H9 (cell line): Measurements from ENCODE around the gene COL9A2. TPM values are rescaled to one million over a fixed set of nuclear protein-coding genes. Genes with fewer than 3 reads are reported as not detected.

ENCODE experiments used
- DNase-seq: peaks from one replicate; pipeline ENCODE4 v3.0.0-alpha.2; 2017
- H2AFZ ChIP-seq: one replicate; pipeline ENCODE4 v1.6.1; 2013; ENCODE audit warnings: mild to moderate bottlenecking, low read length, control low read depth, moderate library complexity
- H2AK5ac ChIP-seq: 2 replicates; pipeline ENCODE4 v1.6.1; 2013; ENCODE audit warnings: low read length, control low read depth, mixed read lengths; ENCODE audit not compliant: insufficient read length
- H2BK120ac ChIP-seq: one replicate; pipeline ENCODE4 v1.6.1; 2013; ENCODE audit warnings: low read depth, mild to moderate bottlenecking, low read length, control low read depth, inconsistent platforms; ENCODE audit not compliant: poor library complexity, severe bottlenecking
- H2BK12ac ChIP-seq: 2 replicates; pipeline ENCODE4 v1.6.1; 2013; ENCODE audit warnings: low read length, control low read depth, mixed read lengths, low read depth; ENCODE audit not compliant: insufficient read length
- H2BK15ac ChIP-seq: 2 replicates; pipeline ENCODE4 v1.6.1; 2013; ENCODE audit warnings: low read depth, low read length, control low read depth
- H2BK20ac ChIP-seq: one replicate; pipeline ENCODE4 v1.6.1; 2013; ENCODE audit warnings: low read depth, mild to moderate bottlenecking, low read length, control low read depth, inconsistent platforms; ENCODE audit not compliant: poor library complexity, severe bottlenecking
- H2BK5ac ChIP-seq: 2 replicates; pipeline ENCODE4 v1.6.1; 2013; ENCODE audit warnings: low read length, control low read depth, mixed read lengths; ENCODE audit not compliant: insufficient read length
- H3K14ac ChIP-seq: 2 replicates; pipeline ENCODE4 v1.6.1; 2013; ENCODE audit warnings: low read length, control low read depth; ENCODE audit not compliant: insufficient read depth
- H3K18ac ChIP-seq: 2 replicates; pipeline ENCODE4 v1.6.1; 2013; ENCODE audit warnings: low read depth, mild to moderate bottlenecking, mixed read lengths, low read length, control low read depth; ENCODE audit not compliant: insufficient read length
- H3K23ac ChIP-seq: 2 replicates; pipeline ENCODE4 v1.6.1; 2013; ENCODE audit warnings: low read length, control low read depth, mixed read lengths, low read depth; ENCODE audit not compliant: insufficient read length
- H3K23me2 ChIP-seq: 2 replicates; pipeline ENCODE4 v1.6.1; 2013; ENCODE audit warnings: low read depth, mild to moderate bottlenecking, mixed read lengths, low read length, control low read depth; ENCODE audit not compliant: insufficient read length, poor library complexity, severe bottlenecking
- H3K27ac ChIP-seq: 2 replicates; pipeline ENCODE4 v1.5.1; 2013; ENCODE audit warnings: low read length, control low read depth, mixed read lengths, low read depth; ENCODE audit not compliant: insufficient read length
- H3K27me3 ChIP-seq: 2 replicates; pipeline ENCODE4 v1.6.1; 2013; ENCODE audit warnings: low read length, control low read depth, inconsistent platforms; ENCODE audit not compliant: insufficient read depth
- H3K4ac ChIP-seq: 2 replicates; pipeline ENCODE4 v1.6.1; 2013; ENCODE audit warnings: low read depth, mild to moderate bottlenecking, control low read depth, inconsistent platforms, low read length, moderate library complexity
- H3K4me1 ChIP-seq: 2 replicates; pipeline ENCODE4 v1.6.1; 2013; ENCODE audit warnings: low read length, control low read depth, inconsistent platforms; ENCODE audit not compliant: insufficient read depth
- H3K4me2 ChIP-seq: 2 replicates; pipeline ENCODE4 v1.6.1; 2013; ENCODE audit warnings: low read length, control low read depth, mixed read lengths; ENCODE audit not compliant: insufficient read length, insufficient read depth
- H3K56ac ChIP-seq: 2 replicates; pipeline ENCODE4 v1.6.1; 2013; ENCODE audit warnings: low read depth, mild to moderate bottlenecking, mixed read lengths, low read length, control low read depth; ENCODE audit not compliant: insufficient read length
- H3K79me1 ChIP-seq: 2 replicates; pipeline ENCODE4 v1.6.1; 2013; ENCODE audit warnings: low read depth, mild to moderate bottlenecking, moderate library complexity, low read length, control low read depth, inconsistent platforms; ENCODE audit not compliant: insufficient read depth, poor library complexity, severe bottlenecking
- H3K79me2 ChIP-seq: 2 replicates; pipeline ENCODE4 v1.6.1; 2013; ENCODE audit warnings: low read length, control low read depth, inconsistent platforms; ENCODE audit not compliant: insufficient read depth
- H3K9ac ChIP-seq: 2 replicates; pipeline ENCODE4 v1.6.1; 2013; ENCODE audit warnings: low read length, control low read depth, mixed read lengths; ENCODE audit not compliant: insufficient read length; ENCODE audit errors: extremely low read depth
- H3K9me3 ChIP-seq: one replicate; pipeline ENCODE4 v1.6.1; 2013; ENCODE audit warnings: low read depth, low read length, inconsistent platforms; ENCODE audit not compliant: control insufficient read depth
- H3T11ph ChIP-seq: one replicate; pipeline ENCODE4 v1.6.1; 2013; ENCODE audit warnings: mild to moderate bottlenecking, low read length, control low read depth, inconsistent platforms
- H4K20me1 ChIP-seq: one replicate; pipeline ENCODE4 v1.6.1; 2013; ENCODE audit not compliant: control insufficient read depth, insufficient read length, insufficient read depth
- H4K5ac ChIP-seq: 2 replicates; pipeline ENCODE4 v1.6.1; 2013; ENCODE audit warnings: low read depth, mild to moderate bottlenecking, mixed read lengths, low read length, control low read depth; ENCODE audit not compliant: insufficient read length
- H4K8ac ChIP-seq: replicated peaks from 2 replicates; pipeline ENCODE4 v1.6.1; 2013; ENCODE audit warnings: low read length, control low read depth, mixed read lengths, low read depth; ENCODE audit not compliant: insufficient read length
- H4K91ac ChIP-seq: 2 replicates; pipeline ENCODE4 v1.6.1; 2013; ENCODE audit warnings: low read depth, mild to moderate bottlenecking, moderate library complexity, mixed read lengths, low read length, control low read depth; ENCODE audit not compliant: insufficient read length
- H3K27ac Mint-ChIP-seq, 3 experiments: 2 replicates in 2 of 3; 3 replicates in 1 of 3; pipeline ENCODE4 v1.8.0; 2020 to 2021; ENCODE audit warnings: mixed read lengths in 3 of 3, mild to moderate bottlenecking in 1 of 3, moderate library complexity in 1 of 3
- H3K27me3 Mint-ChIP-seq: 2 replicates; pipeline ENCODE4 v1.8.0; 2021; ENCODE audit warnings: low read depth, mild to moderate bottlenecking, moderate library complexity, mixed read lengths
- H3K36me3 Mint-ChIP-seq, 3 experiments: 2 replicates in 2 of 3; 3 replicates in 1 of 3; pipeline ENCODE4 v1.8.0; 2020 to 2021; ENCODE audit warnings: low read depth in 3 of 3, mixed read lengths in 3 of 3; ENCODE audit not compliant: insufficient read depth in 1 of 3
- H3K4me1 Mint-ChIP-seq, 2 experiments: 2 replicates each; pipeline ENCODE4 v1.8.0; 2020; ENCODE audit warnings: mixed read lengths in 2 of 2
- H3K4me3 Mint-ChIP-seq, 2 experiments: 2 replicates in 1 of 2; 3 replicates in 1 of 2; pipeline ENCODE4 v1.8.0; 2020 to 2021; ENCODE audit warnings: mild to moderate bottlenecking in 2 of 2, mixed read lengths in 2 of 2, moderate library complexity in 1 of 2
- H3K9me3 Mint-ChIP-seq, 2 experiments: 2 replicates in 1 of 2; 3 replicates in 1 of 2; pipeline ENCODE4 v1.8.0; 2020; ENCODE audit warnings: mild to moderate bottlenecking in 2 of 2, mixed read lengths in 2 of 2, moderate library complexity in 1 of 2
- CTCF ChIP-seq: fragments of 200-600 bp; sonication (generic); conservative IDR thresholded peaks from 3 replicates; pipeline ENCODE4 v1.8.0; 2021; ENCODE audit warnings: antibody characterized with exemption, mild to moderate bottlenecking
- WGBS: extraction: QIAGEN DNeasy Blood & Tissue Kit; methylation state at CpG from one replicate; pipeline ENCODE4 v1.1.7; 2013; ENCODE audit warnings: missing lambda C conversion rate, low lambda C conversion rate, mixed read lengths; ENCODE audit not compliant: insufficient read length; ENCODE audit errors: extremely low coverage; 5-methylcytosine and 5-hydroxymethylcytosine counted together
- total RNA-seq: library from RNA; stranded (reverse); gene quantifications from 2 replicates; pipeline ENCODE4 v1.2.1, GENCODE V29; 2021

Gene COL9A2
- total RNA-seq, 1 experiment from 2014 or later, result 4.5 TPM

- H3K36me3 Mint-ChIP-seq, result peaks cover 9 to 64% (median 57%) of the 10 kb centered on the region in 3 experiments; a peak in 6 of 7 replicates
- no peak overlapping the region for H3K23ac ChIP-seq
Observed at GRCh38 chr1:40272653-40273213, 44.4 kb downstream of the COL9A2 start.

More at GRCh38 chr1:40272653-40273213, 44.4 kb downstream of the COL9A2 start:
- Histone ChIP-seq H3K56ac (no peak overlapping the region), H3K14ac (no peak overlapping the region), H3K9ac (no peak overlapping the region), H3K23me2 (no peaks in the 10 kb centered on the region), H3K4ac (no peak overlapping the region), H4K20me1 (no peaks in the 10 kb centered on the region), H4K91ac (no peak overlapping the region), H2BK5ac (no peak overlapping the region), H3K79me1 (no peaks in the 10 kb centered on the region), H2BK15ac (no peak overlapping the region), H2BK12ac (no peak overlapping the region), H2AK5ac (no peak overlapping the region), H3K27me3 (no peaks in the 10 kb centered on the region), H4K8ac (no peak overlapping the region), H2AFZ (no peak overlapping the region), H3K27ac (no peak overlapping the region), H3K79me2 (no peaks in the 10 kb centered on the region), H3K9me3 (no peaks in the 10 kb centered on the region), H3T11ph (no peak overlapping the region), H3K4me1 (no peaks in the 10 kb centered on the region), H2BK20ac (no peak overlapping the region), H2BK120ac (no peak overlapping the region), H3K18ac (no peak overlapping the region), H3K4me2 (no peak overlapping the region), H4K5ac (no peak overlapping the region)
- Mint-ChIP-seq H3K4me1 (peaks cover 4 to 8% of the 10 kb centered on the region in 2 experiments; a peak in 2 of 4 replicates), H3K9me3 (no peaks in the 10 kb centered on the region), H3K27me3 (no peaks in the 10 kb centered on the region), H3K27ac (no peak overlapping the region), H3K4me3 (no peak overlapping the region)
- TF ChIP-seq CTCF, result no peak
- no peak for DNase-seq
- WGBS, result no CpG with 5 or more reads among the region's 3 CpGs
